NCI-H1417 treated with DMSO at 0.1 percent for 48 hours (cell line): ENCODE measurements around the gene SORCS3.
A peak's percentile ranks its signal among the peaks of the same experiment; 100 is the strongest.

Experiments used
- DNase-seq: peaks from one replicate; lab custom pipeline; 2025; lab: John Stamatoyannopoulos, UW

SORCS3 gene

GRCh38 chr10:104920476-104920875 is 279.4 kb downstream of the SORCS3 start:
- no peak for DNase-seq

GRCh38 chr10:104921763-104922162 is 280.7 kb downstream of the SORCS3 start:
- DNase-seq: no peak

- no peak for DNase-seq
Measured at GRCh38 chr10:104922810-104923209, 281.7 kb downstream of the SORCS3 start.

- DNase-seq: no peak
Measured at GRCh38 chr10:104923501-104923900, 282.4 kb downstream of the SORCS3 start.

GRCh38 chr10:104924101-104924795 is 283.2 kb downstream of the SORCS3 start:
- no peak for DNase-seq

GRCh38 chr10:104925232-104925851 is 284.3 kb downstream of the SORCS3 start:
- DNase-seq: no peak

GRCh38 chr10:104928734-104929133 is 287.6 kb downstream of the SORCS3 start:
- DNase-seq: no peak

- no peak for DNase-seq
Measured at GRCh38 chr10:104931612-104932134, 290.6 kb downstream of the SORCS3 start.

- no peak for DNase-seq
Measured at GRCh38 chr10:104935656-104936055, 294.6 kb downstream of the SORCS3 start.

- no peak for DNase-seq
Measured at GRCh38 chr10:104937567-104937966, 296.5 kb downstream of the SORCS3 start.

- no peak for DNase-seq
Measured at GRCh38 chr10:104938031-104938430, 296.9 kb downstream of the SORCS3 start.

- DNase-seq: no peak
Measured at GRCh38 chr10:104941662-104942061, 300.6 kb downstream of the SORCS3 start.

- DNase-seq: no peak
Measured at GRCh38 chr10:104947314-104947713, 306.2 kb downstream of the SORCS3 start.

- DNase-seq: peak; percentile 11
Measured at GRCh38 chr10:104957178-104957841, 316.2 kb downstream of the SORCS3 start.

GRCh38 chr10:104966563-104967297 is 325.6 kb downstream of the SORCS3 start:
- DNase-seq: no peak

GRCh38 chr10:104980368-104980767 is 339.3 kb downstream of the SORCS3 start:
- DNase-seq: no peak

- no peak for DNase-seq
Measured at GRCh38 chr10:104981995-104982394, 340.9 kb downstream of the SORCS3 start.

- no peak for DNase-seq
Measured at GRCh38 chr10:104988686-104989085, 347.6 kb downstream of the SORCS3 start.

GRCh38 chr10:104989880-104990279 is 348.8 kb downstream of the SORCS3 start:
- DNase-seq: no peak

GRCh38 chr10:104993085-104993484 is 352.0 kb downstream of the SORCS3 start:
- no peak for DNase-seq

- DNase-seq: no peak
Measured at GRCh38 chr10:105001269-105001668, 360.2 kb downstream of the SORCS3 start.

- no peak for DNase-seq
Measured at GRCh38 chr10:105010411-105011121, 369.5 kb downstream of the SORCS3 start.
